ENCODE results near the gene PDXK. TPM values are rescaled to one million over a fixed set of nuclear protein-coding genes. Genes with fewer than 3 reads are reported as not detected.

The PDXK gene
- total RNA-seq, 1 donor from 2014 or later, result 261 TPM

DNA sequence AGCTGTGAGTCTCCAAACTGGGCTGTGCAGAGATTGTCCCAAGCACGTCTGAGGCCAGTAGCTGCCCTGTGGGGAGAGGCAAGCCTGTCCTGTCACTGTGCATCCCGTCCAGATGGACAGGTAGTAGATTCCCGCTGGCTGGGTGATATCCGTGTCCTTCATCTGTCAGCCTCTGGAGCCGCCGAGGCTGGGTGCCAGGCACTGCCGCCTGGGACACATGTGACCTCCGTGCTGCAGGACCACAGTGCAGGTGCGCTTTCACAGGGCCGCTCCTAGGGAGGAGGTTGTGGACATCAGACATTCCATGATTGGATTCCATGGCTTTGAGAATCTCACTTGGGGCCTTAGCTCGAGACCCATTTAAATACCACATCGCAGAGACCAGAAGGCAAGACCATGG is 4.7 kb downstream of the PDXK start:
- no peak for DNase-seq (ENCODE audit: low spot score)

DNA sequence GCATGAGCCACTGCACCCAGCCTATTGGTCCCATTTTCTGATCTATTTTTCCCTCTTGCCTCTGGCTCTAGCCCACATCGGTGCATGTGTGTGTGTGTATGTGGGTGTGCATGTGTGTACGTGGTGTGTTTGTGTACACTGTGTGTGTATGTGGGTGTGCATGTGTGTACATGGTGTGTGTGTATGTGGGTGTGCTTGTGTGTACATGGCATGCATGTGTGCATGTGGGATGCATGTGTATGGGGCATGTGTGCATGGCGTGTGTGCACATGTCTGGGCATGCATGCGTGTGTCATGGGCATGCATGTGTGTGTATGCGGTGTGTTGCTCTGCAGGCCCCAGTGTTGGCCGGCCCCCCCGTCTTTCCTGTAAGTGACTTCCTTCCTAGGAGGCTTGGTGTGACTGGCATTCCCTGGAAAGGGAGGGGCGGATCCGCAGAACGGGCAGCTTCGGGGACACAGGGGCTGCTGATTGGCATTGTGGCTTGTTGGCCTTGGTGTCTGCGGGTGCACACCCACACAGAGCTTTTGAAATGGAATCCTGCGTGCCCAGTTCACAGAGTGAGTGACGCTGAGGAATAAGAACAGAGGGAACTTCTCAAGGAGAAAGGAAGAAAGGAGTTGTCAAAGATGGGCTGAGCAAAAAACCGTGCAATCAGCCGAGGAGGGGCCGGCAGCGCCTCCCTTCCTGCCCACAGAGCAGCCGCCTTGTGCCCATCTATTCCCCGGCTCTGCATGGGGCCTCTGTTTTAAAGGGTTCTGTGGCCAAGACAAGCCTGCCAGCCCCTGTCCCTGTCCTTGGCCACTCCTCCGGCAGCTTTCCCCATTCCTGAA is 8.0 kb downstream of the PDXK start:
- DNase-seq (ENCODE audit: low spot score), result no peak

DNA sequence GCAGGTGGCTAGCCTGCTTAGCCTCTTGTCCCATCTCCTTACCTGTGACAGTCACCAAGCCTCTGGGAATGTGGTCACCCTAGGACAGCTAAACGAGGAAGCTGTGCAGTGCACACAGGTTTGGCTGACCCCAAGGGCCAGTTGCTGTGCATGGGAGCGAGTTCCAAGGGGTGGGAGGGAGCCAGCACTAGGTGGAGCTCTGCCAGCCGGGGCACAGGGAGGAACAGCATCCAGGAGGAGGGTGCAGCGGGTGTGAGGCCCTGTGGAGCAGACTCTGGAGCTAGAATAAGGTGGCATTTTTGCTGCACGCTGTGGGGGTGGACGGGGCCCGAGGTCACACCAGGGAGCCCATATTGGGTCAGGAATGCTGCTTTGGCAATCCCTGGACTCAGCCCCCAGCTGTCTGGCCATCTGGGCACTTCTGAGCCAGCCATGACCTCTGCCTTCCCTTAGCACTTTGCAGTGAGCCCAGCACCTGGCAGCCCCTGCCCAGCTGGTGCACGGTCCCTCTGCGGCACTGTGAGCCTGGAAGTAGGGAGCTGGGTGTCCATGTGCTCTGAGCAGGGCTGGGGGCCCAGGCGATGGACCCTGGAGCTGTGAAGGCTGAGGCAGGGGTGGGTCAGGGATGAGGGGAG is 8.7 kb downstream of the PDXK start:
- no peak for DNase-seq (ENCODE audit: low spot score)

DNA sequence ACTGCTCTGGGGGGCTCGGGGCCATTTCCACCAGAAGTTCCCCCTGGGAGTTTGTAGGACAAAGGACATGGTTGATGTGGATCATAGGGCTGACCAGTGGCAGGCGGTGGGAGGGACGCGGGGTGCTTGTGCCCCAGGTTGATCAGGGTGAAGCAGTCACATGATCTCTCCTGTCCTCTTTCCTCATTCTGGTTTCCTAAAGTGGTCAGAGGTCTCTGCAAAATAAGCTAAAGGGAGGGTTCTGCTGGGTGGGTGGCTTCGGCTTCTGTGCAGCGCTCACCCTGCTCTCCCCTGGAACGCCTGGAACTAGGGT is 9.2 kb downstream of the PDXK start:
- no peak for DNase-seq (ENCODE audit: low spot score)

DNA sequence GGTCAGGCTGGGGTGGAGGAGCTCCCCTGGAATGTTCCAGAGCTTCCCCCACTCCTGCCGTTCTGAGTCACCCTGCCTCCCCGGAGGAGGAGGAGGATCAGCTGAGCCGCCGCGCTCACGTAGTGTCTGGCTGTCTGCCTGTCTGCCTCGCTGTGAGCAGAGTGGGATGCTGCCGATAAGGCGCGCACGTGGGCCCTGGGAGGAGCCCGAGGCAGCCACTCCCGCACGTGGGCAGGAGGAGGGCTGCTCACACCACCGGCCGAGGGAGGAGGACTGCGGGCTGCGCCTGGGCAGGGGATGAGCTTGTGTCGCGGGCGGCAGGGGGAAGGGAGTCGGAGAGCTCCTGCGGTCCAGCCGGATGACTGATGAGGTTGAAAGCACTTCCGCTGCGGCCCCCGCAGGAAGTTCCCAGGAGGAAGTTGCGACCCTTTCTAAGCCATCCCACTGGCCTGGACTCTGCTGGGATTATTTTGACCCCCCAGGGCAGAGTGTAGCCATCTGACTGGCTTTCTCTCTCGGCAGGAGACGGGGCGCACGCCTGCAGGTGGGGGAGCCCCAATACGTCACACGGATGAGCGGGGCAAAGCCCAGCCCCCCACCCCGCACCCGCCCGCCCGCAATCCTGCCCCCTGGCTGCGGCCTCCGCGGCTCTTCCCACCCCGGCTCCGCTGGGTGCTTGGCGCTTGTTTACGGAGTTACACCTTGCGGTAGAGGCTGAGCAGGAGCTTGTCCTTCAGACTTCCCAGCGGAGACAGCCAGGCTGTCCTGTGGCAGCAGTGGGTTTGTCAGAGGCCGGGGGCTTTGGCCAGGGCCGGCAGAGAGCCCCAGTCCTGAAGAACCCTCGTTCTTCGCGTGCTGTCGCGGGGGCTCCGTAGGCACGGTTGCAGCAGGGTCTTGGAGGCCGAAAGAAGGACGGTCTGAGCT is 9.8 kb downstream of the PDXK start:
- peak; percentile 96 for DNase-seq (ENCODE audit: low spot score)

DNA sequence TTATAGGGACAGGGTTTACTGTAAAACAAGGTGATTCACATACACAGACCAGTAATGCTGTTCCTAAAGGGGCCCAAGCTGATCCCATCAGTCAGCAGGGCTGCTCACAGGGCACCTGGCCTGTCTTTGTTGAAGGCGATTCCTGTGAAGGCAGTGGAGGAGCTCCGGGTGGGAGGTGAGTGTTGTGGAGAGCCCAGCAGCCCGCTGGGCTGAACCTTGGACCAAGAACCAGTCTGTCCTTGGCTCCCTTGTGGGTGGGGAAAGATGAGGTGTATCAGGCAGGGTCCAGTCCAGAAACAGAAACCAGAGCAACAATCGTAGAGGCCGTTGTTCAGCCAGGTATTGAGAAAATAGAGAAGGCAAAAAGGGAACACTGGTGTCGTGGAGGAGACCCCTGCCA is 12.5 kb downstream of the PDXK start:
- DNase-seq (ENCODE audit: low spot score), result no peak

DNA sequence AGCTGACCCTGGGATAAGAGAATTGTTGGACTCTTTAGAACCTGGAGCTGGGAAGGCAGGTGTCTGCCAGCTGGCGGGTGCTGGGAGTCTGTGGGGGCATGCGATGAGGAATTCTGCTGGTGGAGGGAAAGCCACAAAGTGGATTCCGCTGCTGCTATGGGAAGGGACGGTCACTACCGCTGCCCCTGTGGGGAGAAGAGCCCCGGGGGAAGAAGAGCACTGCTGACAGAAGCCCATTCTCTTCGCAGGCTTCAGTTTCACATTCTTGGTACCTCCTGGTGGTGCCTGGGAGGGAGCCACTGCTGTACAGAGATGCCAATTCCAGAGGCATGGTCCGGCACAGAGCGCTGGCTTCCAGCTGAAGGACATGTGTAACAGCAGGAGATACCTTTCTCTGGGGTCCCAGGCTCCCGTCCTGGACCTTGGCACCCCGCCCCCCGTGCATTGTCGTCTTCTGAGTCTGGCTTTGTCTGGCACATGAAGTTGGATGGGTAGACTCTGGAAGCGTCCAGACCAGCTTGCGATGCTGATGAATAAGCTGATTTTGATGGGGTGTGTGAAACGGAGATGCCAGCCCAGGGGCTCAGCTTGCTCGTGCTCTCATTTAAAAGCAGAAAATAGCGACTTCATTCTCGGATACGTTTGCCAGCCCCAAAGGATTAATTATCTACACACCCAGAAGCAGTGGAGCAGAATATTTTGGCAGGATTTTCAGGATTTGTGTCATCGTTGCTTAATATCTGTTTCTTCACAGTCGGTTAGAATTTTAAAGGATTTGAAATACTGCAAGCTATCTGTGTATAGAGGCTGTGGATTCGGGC is 13.2 kb downstream of the PDXK start:
- DNase-seq (ENCODE audit: low spot score), result no peak

DNA sequence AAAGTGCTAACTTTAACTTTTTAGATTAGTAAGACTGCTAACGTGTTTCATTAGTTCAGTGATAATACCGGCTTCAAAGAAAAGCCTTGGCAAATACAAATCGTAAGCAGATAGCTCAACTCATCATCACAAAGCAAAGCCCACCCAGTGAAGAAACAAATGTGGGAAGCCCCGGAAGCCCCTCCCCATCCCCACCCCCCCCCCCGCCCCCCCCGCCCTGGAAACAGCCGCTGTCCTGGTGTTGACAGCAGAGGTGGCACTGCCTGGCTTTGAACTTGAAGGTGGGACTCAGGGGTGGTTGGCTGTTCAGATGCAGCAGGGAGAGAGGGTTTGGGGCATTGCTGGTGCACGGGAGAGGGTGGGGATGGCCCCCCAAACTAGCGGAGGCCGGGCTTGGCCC is 14.1 kb downstream of the PDXK start:
- no peak for DNase-seq (ENCODE audit: low spot score)

DNA sequence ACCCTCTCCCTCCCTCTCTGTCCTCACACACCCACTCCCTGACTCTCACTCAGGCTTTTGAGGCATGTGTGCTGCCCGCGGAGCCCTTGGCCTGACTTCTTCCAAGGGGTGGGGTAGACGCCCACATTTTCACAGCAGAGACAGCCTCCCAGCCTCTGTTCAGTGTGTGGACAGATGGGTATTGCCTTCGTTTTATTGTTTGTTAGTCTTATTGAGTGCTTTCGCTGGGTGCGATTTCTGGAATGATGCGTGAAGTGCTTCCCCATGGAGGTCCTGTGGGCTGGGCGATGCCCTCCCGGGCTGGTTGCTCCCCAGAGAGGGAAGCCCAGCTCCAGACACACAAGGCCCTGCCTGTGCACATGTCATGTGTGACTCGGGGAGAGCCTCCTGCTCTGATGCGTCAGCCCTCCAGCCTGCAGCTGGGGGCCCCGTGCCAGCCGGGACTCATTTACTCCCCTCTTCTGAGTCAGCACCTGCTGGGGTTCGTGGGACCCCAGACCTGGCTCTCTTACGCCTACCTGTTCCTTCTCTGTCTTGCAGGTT is 14.7 kb downstream of the PDXK start:
- DNase-seq (ENCODE audit: low spot score), result no peak

DNA sequence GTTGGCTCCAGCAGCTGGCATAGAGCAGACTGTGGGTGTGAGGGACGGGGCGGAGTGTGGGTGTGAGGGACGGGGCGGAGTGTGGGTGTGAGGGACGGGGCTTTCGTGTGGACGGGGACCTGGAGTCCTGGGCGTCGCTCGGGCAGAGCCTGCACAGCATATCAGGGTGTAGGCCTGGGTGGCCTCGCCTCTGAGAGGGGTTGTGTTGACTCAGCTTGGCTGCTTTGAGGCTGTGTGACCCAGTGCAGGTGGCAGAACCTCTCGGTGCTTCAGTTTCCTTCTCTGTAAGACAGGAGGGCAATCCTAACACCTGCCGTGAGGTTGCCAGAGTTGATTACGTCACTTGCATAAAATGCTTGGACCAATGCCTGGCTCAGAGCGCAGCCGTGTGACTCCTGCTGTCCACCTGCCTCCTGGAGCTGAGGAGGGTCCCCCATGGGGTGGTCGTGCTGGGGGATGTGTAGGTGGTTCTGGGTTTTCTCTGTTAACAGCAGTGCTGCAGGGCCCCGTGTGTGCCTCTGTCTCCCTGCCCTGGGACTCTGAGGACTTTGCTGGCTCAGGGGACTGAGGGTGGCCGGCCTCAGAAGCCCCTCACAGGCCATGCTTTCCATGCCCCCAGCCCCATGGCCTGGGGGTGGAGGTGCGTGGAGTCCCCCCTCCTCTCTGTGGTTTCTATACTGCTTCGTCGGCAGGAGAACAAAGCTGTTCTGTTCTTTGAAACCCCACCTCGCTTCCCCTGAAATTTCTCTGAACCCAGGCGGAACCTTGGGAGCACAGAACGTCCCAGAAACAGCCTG is 15.4 kb downstream of the PDXK start:
- no peak for DNase-seq (ENCODE audit: low spot score)

DNA sequence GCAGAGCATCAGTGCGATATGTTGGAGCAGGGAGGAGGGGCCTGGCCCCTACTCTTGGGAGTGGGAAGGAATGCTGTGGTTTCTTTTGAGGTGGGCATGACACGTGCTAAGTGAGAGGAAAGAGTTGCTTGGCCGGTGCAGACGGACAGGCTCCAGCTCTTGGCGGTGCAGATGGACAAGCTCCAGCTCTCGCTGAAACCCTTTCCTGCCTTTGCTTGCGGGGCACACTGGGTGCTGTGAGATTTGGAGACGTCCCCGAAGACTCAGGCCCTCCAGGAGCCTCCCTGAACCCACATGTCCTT is 15.9 kb downstream of the PDXK start:
- no peak for DNase-seq (ENCODE audit: low spot score)

DNA sequence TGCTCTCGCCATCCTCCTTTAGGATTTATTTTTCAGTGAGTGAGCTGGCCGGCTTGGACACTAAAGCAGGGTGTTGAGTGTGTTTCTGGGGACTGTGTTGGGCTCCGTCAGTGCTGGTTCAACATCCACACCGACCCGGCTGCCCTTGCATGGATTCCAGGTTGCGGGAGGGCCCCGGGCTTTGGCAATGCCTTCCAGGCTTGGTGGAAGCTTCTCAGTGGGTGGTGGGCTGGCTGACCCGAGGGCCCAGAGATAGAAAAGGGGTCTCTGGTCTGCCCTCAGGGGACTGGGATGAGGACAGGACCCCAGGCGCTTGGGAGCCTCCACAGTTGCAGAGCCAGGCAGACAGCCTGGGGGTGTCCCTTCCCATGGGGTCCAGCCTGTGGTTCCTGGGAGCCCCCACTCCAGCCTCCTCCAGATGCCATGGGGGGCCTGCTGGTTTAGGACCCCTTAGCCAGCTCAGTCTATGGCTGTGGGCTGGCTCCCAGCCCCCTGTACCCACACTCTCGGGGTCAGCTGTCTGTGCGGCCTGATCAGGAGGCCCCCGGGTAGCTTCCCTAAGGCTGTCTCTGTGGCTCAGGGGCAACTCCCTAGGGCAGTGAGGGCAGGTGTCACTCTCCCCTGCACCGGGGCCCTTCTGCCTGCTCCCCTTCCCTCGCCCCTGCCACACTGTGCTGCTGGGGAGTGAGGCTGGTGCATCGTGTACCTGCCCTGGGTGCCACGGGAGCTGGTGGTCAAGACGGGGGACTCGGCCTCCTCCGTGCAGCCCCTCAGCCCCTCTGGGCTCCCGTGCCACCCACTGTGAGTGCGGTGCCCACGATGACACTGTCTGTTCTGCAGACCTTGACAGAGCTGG is 16.5 kb downstream of the PDXK start:
- no peak for DNase-seq (ENCODE audit: low spot score)

DNA sequence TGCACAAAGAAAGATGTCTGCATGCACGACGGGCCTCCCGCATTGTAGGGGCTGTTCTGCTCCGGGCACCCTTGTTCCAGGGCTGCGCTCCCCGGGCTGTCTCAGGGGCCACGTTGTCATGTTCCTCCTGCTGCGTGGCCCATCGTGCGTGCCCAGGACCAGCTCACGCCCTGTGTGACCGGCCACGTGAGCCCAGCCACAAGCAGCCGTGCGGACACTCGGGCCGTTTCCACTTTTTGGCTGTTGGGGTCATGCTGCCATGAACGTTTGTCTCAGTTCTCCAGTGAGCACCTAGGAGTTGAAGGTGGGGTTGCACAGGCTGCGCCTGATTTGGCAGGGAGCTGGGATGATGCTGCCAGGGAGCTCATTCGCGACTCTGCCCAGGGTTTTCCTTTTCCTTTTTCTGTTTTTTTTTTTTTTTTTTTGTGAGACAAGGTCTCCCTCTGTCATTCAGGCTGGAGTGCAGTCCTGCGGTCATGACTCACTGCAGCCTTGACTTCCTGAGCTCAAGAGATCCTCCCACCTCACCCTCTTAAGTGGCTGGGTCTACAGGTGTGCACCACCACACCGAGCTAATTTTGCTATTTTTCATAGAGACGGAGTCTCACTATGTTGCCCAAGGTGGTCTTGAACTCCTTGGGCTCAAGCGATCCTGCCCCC is 17.4 kb downstream of the PDXK start:
- DNase-seq (ENCODE audit: low spot score), result no peak

DNA sequence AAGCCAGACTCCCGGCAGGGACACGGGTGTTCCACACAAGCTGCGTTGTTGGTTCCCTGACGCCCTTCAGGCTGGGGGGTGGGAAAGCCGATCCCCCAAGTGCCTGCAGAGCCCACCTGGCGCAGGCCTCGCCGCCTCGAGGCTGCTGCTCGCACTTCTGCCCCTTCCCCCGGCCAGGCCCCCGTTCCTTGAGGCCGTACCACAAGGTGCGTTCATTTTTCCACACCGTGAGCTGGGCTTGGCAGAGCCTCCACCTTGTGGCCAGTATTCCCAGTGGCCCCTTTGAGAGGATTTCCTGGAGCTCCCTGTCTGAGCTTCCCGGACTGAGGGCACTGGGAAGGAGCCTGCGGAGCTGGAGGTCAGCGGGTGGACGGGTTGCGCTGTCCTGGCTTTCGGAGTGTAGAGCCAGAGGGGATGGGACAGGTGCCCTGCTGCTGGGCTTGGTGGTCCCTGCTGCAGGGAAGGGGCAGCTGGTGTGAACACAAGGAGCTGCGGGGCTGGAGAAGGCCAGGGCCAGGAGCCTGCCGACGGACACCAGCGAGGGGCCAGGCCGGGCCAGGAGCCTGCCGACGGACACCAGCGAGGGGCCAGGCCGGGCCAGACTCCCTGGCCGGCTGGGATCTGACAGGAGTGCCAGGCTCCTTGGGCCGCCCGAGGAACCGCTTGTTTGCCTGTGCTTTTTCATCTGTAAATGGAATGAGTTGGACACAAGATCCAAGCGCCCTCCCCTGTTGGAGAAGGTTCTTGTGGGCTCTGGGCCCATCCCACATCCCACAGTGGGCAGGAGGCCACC is 18.4 kb downstream of the PDXK start:
- no peak for DNase-seq (ENCODE audit: low spot score)

DNA sequence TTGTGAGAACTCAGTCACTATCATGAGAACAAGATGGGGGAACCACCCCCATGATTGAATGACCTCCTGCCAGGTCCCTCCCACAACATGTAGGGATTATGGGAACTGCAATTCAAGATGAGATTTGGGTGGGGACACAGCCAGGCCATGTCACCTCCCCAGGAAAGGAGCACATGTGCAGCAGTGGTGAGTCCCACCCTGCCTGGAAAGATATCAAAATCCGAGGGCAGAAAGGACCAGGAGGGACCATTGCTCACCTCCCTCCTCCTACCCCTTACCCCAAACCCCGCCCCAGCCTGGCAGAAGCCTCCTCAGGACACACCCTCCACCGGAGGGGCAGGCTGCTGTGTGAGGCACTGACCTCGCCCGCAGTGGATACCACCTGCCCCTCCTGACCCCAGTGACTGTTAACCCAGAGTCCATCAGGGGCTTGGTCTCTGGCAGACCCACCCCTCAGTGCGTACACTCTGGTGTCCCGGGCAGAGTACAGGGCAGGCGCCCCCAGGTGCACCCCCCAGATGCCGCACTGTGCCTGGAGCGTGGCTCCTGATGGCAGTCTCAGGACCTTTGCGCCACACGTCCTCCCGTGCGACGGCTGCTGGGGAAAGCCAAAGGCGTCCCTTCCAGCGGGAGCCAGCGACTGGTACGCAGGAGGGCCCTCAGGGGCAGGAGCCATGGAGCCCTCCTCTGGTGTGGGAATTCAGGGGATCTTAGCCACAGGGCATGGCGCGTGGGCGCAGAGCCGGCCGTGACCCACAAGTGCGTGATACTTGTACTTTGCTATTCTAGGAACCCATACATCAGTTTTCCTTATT is 20.9 kb downstream of the PDXK start:
- no peak for DNase-seq (ENCODE audit: low spot score)

DNA sequence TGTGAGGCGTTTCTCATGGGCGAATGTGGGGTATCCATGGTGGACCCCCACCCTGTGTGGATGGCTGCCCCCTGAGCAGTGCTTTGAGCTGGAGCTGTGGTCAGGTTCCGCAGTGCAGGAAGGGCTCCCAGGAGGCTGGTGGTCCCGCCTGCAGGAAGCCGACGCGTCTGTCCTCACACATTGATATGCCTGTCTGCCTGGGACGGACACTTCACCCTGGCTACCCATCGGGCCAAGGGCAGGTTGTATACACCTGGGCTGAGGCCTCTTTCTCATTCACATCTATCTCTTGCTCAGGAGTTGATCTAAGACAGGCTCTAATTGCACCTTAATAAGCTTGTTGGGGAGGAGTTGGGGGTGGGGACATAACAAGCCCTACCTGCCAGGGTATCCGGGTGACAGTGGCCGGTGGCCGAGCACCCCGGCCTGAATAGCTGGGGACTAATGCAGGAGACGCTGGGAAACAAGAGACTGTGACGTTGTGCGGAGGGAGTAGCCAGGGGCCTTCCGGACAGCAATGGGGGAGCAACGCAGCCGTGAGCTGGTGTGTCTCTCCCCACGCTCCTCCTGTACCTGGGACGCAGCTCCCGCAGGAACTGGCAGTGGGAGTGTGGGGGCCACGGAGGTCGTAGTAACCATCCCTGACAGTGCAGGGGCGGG is 21.7 kb downstream of the PDXK start:
- no peak for DNase-seq (ENCODE audit: low spot score)
